Gastroesophageal sphincter (tissue), 2 donors: Measurements from ENCODE around the gene PLXNB3.

Experiments
- EP300 ChIP-seq: sonication (generic); formaldehyde crosslinking; IDR thresholded peaks from one replicate; pipeline ENCODE4 v1.6.1; 2017; ENCODE audit warnings: antibody characterized with exemption, mild to moderate bottlenecking
- POLR2A ChIP-seq, 2 donors: fragments of 450-650 bp; IDR thresholded peaks; one replicate each; pipeline ENCODE4 v1.6.1; 2017; ENCODE audit warnings: antibody characterized with exemption in 2 of 2, mild to moderate bottlenecking in 2 of 2, moderate library complexity in 1 of 2
- POLR2AphosphoS5 ChIP-seq: sonication (generic); formaldehyde crosslinking; IDR thresholded peaks from one replicate; pipeline ENCODE4 v1.6.1; 2017; ENCODE audit warnings: antibody characterized with exemption

- TF ChIP-seq POLR2A (IDR thresholded peaks at IDR 0.05) (no peak), EP300 (no peak), POLR2AphosphoS5 (no peak)
Measured at GRCh38 chrX:153734871-153735270, 29.2 kb upstream of the PLXNB3 start.
